ENCODE measurements around the gene TRIM71.
"Not testable (repeated sequence)": the region's sequence is repeated elsewhere in the genome, so short reads cannot be mapped to it uniquely, and the experiment has no call there.

Gene TRIM71

GRCh38 chr3:32930161-32930560, 112.4 kb downstream of the TRIM71 start:
- DNase-seq (ENCODE audit: low spot score), result no peak
- no peak for FAIRE-seq

GRCh38 chr3:32931273-32931672, 113.5 kb downstream of the TRIM71 start:
- FAIRE-seq; DNase-seq (ENCODE audit: low spot score): not testable (repeated sequence)

DNA sequence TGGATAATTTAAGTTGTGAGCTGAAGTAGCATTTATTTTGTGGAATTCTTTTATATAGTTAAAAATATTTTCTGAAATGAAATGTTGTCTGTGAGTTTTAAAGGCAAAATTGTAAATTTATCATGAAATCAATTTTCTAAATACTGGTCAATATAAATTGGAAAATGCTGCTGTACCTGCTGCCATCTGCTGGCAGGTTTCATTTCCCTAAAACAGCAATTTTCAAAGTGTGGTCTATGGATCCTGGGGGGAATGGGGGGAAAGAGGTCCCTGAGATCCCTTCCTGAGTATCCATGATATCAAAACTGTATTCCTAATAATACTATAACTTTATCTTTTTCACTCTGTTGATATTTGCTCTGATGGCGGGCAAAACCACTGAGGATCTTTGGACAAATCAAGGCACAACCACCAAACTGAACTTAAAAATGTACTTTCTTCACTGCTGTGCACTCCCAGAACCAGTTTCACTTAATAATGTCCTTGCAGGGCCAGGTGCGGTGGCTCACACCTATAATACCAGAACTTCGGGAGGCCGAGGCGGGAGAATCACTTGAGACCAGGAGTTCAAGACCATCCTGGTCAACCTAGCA, 116.4 kb downstream of the TRIM71 start:
- FAIRE-seq, result no peak
- DNase-seq (ENCODE audit: low spot score), result no peak

DNA sequence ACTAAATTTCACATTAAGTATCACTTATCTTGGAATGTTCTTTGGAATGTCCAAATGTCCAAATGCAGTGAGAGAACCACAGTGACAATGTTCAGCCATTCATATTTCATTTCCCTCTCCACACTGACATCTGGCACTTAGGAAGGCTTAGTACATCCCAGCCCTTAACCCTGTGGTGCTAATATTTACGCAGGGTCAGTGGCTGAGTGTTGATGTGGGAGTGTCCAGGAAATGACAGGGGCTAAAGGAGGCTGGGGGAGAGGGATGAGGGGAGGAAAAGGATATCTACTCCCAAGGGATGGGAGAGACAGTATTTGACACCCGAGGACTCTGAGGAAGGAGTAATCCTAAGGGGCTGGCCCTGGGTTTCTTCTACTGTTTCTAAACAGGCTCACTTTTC, 119.5 kb downstream of the TRIM71 start:
- no peak for FAIRE-seq
- no peak for DNase-seq (ENCODE audit: low spot score)

GRCh38 chr3:32939531-32940284, 121.9 kb downstream of the TRIM71 start:
- not testable (repeated sequence) for FAIRE-seq

DNA sequence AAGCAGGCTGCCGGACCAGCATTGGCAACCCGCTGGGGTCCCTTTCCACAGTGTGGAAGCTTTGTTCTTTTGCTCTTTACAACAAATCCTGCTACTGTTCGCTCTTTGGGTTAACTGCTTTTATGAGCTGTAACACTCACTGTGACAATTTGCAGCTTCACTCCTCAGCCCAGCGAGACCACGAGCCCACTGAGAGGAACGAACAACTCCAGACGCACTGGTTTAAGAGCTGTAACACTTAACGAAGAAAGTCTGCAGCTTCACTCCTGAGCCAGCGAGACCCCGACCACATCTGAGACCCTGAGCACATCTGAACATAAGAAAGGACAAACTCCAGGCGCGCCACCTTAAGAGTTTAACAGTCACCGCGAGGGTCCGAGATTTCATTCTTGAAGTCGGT, 122.9 kb downstream of the TRIM71 start:
- no peak for FAIRE-seq
- no peak for DNase-seq (ENCODE audit: low spot score)

More at GRCh38 chr3:32939531-32940284, 121.9 kb downstream of the TRIM71 start:
- DNase-seq (ENCODE audit: low spot score), result not testable (repeated sequence)

DNA sequence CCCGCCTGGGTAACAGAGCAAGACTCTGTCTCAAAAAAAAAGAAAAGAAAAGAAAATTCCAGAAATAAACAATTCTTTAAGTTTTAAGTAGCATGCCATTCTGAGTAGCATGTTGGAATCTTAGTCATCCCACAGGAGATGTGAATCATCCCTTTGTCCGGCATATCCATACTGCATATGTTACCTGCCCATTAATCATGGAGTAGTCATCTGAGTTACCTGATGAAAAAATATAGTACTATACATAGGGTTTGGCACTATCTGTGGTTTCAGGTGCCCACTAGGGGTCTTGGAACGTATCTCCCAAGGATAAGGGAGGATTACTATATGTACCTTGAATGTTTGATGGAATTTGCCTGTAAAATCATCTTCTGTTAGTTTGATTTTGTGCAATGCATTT, 127.3 kb downstream of the TRIM71 start:
- peak; percentile 31 for DNase-seq (ENCODE audit: low spot score)
- no peak for FAIRE-seq

DNA sequence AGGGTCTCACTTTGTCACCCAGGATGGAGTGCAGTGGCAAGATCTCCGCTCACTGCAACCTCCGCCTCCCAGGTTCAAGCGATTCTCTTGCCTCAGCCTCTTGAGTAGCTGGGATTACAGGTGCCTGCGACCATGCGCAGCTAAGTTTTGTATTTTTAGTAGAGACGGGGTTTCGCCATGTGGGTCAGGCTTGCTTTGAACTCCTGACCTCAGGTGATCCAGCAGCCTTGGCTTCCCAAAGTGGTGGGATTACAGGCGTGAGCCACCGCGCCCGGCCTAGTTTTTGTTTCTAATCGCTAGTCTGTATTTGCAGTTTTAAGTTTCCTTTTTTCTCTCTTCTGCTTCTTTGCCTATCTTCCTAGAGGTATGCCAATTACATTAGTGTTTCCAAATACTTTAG, 127.8 kb downstream of the TRIM71 start:
- not testable (repeated sequence) for FAIRE-seq; DNase-seq (ENCODE audit: low spot score)

- no peak for DNase-seq (ENCODE audit: low spot score)
- FAIRE-seq, result no peak
Measured at GRCh38 chr3:32946973-32947788, 129.4 kb downstream of the TRIM71 start.
